B cell (primary cell): ENCODE measurements around the gene CCKAR.

ENCODE experiments used
- EZH2 ChIP-seq: IDR thresholded peaks from 2 replicates; pipeline ENCODE4 v1.6.1; 2012; ENCODE audit warnings: borderline replicate concordance, low read depth, mild to moderate bottlenecking, moderate library complexity, low read length; ENCODE audit not compliant: insufficient read depth, poor library complexity, severe bottlenecking
- TF ChIP-seq, protein P1 (sequence below): fragments of 200-600 bp; IDR thresholded peaks from one replicate; pipeline ENCODE4 v1.8.0; 2022; ENCODE audit warnings: antibody characterized with exemption, mild to moderate bottlenecking

DNA sequence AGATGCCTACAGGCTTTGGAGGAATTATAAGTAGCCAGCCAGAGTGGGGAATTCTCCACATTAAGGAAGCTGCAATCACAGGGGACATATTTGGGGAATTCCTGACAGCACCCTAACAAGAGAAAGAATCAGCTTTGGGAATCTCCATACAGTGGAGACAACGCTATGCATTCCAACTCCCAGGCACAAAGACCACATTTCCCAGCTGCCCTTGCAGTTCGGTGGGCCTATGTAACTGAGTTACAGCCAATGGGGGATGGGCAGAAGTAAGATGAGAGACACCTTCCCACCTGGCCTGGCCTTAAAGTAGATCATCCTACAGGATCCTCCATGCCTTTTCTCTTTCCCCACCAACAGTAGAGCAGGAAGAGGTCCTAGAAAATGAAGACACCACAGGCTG lies 43.4 kb upstream of the CCKAR start:
- TF ChIP-seq, protein P1, sequence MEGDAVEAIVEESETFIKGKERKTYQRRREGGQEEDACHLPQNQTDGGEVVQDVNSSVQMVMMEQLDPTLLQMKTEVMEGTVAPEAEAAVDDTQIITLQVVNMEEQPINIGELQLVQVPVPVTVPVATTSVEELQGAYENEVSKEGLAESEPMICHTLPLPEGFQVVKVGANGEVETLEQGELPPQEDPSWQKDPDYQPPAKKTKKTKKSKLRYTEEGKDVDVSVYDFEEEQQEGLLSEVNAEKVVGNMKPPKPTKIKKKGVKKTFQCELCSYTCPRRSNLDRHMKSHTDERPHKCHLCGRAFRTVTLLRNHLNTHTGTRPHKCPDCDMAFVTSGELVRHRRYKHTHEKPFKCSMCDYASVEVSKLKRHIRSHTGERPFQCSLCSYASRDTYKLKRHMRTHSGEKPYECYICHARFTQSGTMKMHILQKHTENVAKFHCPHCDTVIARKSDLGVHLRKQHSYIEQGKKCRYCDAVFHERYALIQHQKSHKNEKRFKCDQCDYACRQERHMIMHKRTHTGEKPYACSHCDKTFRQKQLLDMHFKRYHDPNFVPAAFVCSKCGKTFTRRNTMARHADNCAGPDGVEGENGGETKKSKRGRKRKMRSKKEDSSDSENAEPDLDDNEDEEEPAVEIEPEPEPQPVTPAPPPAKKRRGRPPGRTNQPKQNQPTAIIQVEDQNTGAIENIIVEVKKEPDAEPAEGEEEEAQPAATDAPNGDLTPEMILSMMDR, result no peak
- TF ChIP-seq EZH2, result no peak
